ENCODE measurements around the gene RBP2.

GRCh38 chr3:139524841-139525636 lies 48.7 kb upstream of the RBP2 start:
- TF ChIP-seq POLR2AphosphoS5 (IDR thresholded peaks at IDR 0.05; ENCODE audit: low read depth, low read length) (no peak), POLR2A (IDR thresholded peaks at IDR 0.05; ENCODE audit: low read depth, low read length) (no peak)

Data from GM12892 (cell line).